GM19099 (cell line): Measurements from ENCODE around the gene FILIP1.
A peak's percentile ranks its signal among the peaks of the same experiment; 100 is the strongest.

ENCODE experiments used
- POLR2A ChIP-seq: IDR thresholded peaks from 3 replicates; pipeline ENCODE4 v1.6.1; 2011; ENCODE audit warnings: low read depth; ENCODE audit not compliant: insufficient read length; ENCODE audit errors: extremely low read depth

Gene FILIP1

DNA sequence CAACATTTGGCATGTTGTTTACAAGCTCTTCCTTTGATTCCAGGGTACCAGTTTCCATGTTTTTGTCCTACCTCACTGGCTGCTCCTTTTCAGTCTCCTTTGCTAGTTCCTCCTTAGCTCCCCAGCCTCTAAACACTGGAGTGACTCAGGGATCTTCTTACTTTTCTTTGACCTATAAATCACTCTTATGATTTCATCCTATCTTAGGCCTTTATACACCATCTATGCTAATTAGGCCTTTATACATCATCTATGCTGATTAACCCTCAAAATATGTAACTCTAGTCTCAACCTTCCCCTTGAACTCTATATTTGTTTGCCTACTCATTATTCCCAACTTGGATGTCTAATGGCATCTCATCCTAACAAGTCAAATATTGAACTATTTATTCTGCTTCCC lies 218.5 kb downstream of the FILIP1 start:
- no peak for TF ChIP-seq POLR2A

DNA sequence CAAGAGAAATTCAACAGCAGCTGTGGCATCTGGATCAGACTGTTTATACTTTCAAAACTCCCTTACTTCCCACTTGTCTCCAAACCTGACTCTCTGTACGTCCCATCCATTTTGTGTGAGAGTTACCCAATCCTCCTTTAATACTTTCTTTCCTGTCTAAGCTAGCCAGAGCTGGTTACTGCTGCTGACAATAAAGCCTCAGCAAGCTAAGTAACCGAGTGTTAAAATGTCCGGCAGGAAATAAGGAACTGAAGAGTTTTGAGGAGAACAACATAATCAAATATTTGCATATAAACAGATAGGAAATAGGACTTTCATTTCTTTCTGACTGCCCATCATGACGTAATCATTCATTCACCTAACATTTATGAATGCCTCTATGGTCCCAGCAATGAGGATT lies 220.6 kb downstream of the FILIP1 start:
- no peak for TF ChIP-seq POLR2A

DNA sequence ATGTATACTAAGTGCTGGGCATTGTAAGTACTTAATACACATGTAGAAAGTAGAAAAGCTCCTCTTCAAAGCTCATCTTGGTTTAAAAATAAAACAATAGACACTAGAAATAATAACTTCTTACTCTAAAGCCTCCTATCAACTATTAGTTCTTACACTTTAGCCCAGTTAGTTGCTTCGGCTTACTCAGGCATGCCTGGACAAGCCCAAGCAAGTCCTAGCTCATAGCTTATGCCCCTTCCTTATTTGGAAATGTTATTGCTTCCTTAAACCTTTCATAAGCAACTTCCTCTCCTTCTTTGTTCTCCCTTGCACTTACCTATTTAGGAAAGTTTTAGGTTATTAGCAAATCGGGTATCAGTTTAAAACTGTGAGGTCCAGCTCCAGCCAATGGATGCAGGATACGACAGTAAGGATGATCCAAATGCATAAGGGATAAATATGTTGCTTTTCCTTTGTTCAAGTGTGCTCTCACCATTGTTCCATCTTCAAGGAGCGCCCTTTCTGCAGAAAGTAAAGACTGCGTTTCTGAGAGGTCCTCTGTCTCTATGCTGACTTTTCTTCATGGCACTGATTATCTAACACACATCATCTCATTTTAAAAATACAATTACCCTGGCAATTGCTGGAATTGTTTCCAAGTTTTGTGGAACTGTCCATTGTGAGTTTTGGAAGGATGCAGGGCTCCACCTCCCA lies 221.3 kb downstream of the FILIP1 start:
- TF ChIP-seq POLR2A = no peak

DNA sequence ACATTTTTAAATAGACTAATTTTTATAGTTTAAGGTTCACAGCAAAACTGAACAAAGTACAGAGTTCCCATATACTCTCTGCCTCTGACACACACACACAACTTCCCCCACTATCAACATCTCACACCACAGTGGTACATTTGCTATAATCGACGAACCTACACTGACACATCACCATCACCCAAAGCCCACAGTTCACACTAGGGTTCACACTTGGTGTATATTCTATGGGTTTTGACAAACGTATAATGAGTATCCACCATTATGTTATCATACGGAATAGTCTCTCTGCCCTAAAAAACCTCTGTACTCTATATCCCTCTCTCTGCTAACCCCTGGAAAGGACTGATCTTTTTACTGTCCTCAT lies 224.6 kb downstream of the FILIP1 start:
- no peak for TF ChIP-seq POLR2A

DNA sequence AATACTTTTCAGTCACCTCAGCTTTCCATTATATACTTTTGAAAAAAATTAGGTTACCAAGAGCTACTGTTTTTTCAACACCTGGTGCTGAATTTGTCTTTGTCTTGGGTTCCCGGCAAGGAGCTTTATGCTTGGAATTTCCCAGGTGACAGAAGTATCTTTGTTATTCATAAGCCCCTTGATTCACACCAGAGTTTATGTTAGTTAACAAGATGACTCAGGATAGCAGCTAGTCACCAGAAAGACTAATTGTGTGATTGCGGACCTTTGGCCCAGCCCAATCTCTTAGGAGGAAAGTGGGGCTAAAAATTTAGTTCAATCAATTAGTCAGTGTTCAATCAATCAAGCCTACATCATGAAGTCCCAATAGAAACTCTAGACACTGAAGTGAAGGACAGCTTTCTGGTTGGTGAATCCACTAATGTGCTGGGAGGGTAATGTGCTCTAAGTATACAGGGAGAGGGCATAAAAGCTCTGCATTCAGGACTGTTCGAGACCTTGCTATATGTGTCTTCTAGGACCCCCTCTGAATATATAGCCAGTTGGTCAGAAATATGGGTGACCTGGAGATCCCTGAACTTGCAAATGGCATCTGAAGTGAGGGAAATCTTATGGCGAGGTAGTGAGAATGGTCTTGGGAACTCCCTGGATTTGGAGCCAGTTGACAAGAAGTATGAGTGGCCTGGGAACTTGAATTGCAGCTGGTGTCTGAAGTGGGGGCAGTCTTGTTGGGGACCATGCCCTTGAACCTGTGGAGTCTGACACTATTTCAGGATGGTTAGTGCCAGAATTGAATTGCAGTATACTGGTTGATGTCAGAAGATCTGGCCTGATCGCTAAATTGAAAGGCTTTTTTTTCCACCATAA lies 225.2 kb downstream of the FILIP1 start:
- no peak for TF ChIP-seq POLR2A

DNA sequence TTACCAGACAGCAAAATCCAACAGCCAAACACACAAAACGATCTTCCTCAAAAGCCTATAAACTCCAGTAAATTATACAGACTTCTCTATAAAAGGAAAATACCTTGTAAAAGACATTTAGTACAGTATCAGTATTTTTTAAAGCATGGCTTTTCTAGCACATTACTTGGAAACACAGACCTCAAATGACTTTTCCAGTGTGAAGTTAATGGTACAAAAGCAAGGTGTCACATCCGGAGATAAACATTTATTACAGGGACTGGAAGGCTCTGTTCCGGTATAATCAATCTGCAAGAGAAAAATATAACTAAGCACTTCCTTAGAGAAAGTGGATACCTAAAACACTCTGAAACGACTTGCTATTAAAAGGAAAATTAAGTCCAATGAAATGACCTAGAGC lies 226.1 kb downstream of the FILIP1 start:
- TF ChIP-seq POLR2A = no peak

DNA sequence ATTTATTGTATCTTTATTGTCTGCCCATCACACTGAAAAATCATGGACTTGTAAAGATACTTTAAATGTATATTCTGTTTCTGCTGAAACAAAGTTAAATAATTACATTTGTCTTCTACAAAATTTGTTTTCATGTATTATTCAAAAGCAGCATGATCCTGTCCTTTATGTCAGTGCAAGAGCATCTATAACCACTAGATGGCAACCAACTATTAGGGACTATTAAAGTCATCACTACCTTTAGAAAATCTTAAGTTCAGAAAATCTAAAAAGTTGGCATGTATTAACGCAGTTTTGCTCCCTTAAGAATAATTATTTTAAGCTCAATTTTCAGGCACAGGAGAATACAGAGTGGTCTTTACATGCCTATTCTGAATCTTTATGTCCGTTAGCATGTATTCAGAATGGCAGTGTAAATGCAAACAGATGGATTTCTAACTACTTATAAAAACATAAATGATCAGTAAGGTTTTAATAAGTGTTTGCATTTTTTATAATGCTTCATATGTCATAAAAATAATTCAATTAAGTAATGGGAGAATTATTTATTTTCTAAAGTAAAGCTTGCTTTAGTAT lies 226.8 kb downstream of the FILIP1 start:
- no peak for TF ChIP-seq POLR2A

DNA sequence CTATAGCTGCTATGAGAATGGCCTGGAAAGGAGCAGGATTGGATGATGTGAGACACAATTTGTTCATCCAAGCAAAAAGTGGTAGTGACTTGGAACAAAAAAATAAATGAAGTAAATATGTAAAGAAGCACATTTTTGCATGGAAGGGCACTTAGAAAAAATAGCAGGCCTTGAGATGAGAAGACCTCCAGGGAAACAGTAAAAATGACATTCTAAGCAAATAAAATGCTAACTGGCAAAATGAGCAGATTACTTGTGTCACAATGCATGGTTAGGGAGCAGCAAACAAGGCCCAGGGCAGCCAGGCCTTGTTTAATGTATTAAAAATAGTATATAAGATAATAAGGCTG lies 230.2 kb downstream of the FILIP1 start:
- no peak for TF ChIP-seq POLR2A

DNA sequence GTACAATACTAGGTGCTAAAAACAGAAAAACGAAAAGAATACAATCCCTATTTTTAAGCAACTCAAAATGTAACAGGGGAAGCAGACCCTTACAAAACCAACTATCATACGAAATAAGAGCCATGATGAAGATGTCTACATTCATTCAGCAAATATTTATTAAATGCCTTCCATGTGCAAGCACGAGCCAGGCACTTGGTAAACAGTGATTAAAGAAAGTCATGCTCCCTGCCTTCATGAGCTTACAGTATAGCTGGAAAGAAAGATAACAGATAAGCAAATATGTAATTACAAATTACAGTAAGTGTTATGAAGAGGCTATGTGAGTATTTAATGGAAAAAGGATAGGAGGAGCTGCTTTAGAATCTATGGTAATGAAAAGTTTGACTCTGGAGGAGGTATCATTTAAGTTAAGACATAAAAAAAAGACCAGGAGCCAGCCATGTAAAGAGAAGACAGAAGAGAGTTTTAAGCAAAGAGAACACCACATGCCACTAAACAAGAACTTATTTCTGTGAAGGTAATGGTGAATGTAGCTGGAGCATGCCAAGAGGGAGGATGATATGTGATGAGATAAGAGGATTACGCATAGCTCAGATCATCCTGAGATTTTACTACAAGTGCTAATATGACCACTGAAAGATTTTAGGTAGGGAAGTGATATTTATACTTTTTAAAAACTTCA lies 230.7 kb downstream of the FILIP1 start:
- TF ChIP-seq POLR2A = no peak

DNA sequence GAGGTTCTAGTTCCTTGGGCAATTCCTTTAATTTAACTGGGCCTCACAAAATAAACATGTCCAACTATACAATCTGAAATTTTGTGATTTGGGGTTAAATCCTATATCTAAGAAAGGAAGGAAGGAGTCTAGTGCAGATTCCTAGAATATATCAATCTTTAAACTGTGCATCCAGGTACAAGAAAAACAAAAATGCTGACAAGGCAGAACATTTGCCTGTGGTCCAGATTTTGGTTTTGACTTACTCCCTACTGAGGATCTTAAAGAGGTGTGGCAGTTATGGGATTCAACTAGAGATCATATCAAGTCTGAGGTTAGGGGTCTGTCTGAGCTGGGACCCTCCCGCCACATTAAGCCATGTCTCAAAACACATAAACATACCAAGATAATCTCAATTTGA lies 232.3 kb downstream of the FILIP1 start:
- no peak for TF ChIP-seq POLR2A

DNA sequence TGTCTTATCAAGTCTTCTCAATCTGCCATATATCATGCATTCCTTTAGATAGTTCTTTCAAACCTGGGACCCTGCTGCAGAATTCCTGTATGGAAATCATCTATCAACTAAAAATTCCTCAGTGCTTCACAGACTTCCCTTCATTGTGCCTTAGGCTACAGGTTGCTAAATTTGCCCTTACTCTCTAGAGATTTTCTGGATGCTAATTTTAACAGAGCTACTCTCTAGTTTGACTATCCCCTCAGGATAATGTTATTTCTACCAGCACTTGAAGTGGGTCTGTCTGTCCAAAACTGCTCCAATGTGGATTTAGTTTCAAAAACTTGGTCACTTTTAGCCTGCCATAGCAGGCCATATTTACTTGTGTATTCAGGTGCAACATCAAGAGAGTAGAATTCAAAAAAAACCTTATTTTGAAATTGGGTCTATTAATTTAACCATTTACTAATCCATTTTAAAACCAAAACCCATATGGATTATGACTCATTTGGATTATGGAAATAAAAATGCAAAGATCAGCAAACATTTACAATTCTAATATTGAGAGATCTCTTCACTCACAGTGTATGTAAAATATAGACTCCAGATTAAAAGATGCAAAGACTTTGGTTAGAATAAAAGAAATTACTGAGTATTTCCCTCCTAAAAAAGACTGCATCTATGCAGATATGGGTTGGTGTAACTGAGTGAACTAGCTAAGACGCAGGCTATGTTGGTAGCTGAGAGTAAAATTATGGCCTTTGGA lies 236.1 kb downstream of the FILIP1 start:
- no peak for TF ChIP-seq POLR2A

DNA sequence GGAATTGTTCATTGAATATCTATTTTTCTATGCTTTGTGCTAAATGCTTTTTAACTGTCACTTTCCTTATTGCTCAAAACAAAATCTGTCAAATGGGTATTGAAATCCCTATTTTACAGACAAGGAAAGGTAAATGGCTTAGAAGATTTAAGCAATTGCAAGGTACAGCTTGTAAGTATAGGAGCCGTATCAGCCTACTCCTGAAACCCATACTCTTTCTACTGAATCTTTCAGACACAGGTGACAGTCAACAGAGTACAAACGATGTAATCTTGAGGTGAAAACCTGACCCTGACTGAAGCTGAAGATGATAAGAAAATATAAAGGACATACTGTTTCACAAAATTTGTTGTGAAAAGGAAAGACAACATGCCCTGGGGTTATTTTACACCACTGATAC lies 243.0 kb downstream of the FILIP1 start:
- no peak for TF ChIP-seq POLR2A

DNA sequence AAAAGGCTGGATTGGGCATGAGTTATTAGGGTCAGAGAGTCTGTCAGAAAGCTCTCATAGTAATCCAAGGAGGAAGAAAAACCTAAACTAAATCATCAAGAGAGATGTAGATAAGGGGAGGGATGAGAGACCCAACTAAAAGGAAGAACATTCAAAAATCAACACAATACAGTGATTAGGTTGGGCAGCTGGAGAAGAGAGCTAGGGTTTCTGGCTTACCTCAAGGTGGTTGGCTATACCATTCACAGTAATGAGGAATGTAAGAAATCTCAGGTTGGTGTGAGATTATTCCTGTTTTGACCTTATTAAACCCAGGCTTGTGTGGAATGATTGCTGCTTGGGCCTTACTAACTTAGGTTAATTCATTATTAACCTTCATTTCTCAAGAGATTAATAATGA lies 243.8 kb downstream of the FILIP1 start:
- no peak for TF ChIP-seq POLR2A

DNA sequence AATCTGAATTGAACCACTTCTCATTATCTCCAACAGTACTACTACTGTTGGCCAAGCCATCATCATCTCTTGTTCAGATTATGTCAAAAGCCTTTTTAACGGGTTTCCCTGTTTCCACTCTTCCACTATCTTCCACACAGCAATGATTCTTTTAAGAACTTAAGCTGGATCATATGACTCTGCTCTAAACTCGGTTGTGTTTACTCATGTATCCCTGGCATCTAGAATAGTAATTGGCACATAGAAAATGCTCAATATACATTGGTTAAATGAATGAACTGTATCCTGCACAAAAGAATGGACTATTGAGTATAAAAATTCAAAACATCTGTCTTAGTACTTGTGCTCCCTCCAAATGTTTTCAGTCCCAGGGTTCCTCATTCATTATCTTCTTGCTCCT lies 247.2 kb downstream of the FILIP1 start:
- TF ChIP-seq POLR2A = no peak

DNA sequence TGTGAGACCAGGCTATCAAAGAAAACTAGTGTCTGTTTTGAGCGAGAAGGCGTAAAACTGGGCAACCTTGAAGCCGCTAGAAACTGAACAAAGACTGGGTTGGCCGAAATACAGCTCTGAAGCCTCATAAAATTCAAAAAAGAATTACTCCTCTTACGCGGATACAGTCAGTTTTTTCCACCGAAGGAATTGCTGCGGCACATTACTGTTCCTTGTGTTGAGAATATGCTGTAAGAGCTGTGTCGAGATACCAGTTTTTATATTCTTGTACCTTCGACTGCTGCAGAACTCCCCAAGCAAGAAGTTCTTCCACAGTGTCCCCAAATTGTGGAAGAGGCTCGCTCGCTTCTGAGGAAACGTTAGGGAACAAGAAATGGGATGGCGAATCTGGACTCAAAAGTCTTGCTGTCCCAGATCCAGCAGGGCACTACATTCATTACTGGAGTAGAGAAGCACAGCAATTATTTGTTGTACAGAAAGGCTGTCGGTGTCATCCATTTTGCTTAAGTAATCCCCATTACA lies 249.5 kb downstream of the FILIP1 start:
- no peak for TF ChIP-seq POLR2A

DNA sequence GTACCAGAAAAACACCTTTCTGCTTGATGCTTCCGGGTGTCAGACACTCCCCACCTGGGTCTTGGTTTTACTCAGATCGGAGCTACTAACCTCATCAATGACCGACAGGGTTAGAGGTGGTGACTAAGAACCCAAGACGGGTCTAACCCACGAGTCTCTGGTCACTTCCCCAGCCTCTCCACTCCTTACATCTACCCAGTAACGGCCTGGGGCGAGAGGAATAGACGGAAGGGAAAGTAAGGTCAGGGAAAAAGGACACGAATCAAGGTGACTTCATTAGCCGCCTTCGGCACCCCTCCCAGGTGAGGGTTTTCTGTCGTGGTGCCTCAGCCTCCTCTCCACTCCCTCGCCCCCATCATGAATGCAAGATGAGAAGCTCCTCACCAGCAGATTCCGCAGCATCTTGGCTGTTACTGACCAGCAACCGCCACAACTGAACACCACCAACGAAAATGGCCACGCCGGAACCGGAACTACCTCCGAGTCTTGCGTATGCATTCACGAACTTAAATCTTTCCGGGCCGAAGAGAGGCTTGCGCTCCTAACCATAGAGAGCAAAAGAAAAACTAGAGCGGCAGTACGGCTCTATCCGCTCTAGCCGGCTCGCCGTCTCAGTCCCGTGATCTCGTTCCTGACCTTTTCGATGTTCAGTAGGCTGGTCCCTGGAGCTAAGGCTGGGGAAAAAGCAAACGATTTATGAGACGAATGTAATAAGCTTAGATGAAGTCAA lies 250.1 kb downstream of the FILIP1 start, which contains the start of gene COX7A2:
Gene COX7A2 (minus strand): TSS at position 469 of the 730 bp plus-strand sequence. CDS start 67 bp downstream, at position 402.
- TF ChIP-seq POLR2A = peak; percentile 95
